Smooth muscle cell (in vitro differentiated cells): ENCODE measurements around the gene AQP3. TPM values are rescaled to one million over a fixed set of nuclear protein-coding genes. Genes with fewer than 3 reads are reported as not detected.

Experiments used
- DNase-seq: peaks from one replicate; lab custom pipeline; 2025; ENCODE audit not compliant: unreplicated experiment; lab: John Stamatoyannopoulos, UW
- H2AFZ ChIP-seq: fragments of 200-600 bp; sonication (generic); 2 replicates; pipeline ENCODE4 v1.6.0; 2016; ENCODE audit warnings: antibody characterized with exemption, low read depth, mild to moderate bottlenecking
- H3F3A ChIP-seq: fragments of 200-600 bp; sonication (generic); 2 replicates; pipeline ENCODE4 v1.6.0; 2017; ENCODE audit warnings: antibody characterized with exemption, low read depth
- H3K27ac ChIP-seq: fragments of 200-600 bp; sonication (generic); 2 replicates; pipeline ENCODE4 v1.5.1; 2016; ENCODE audit warnings: low read depth, mild to moderate bottlenecking
- H3K27me3 ChIP-seq: fragments of 200-600 bp; sonication (generic); 2 replicates; pipeline ENCODE4 v1.6.1; 2016; ENCODE audit warnings: low read depth, mild to moderate bottlenecking
- H3K36me3 ChIP-seq: fragments of 200-600 bp; sonication (generic); 2 replicates; pipeline ENCODE4 v1.5.1; 2016; ENCODE audit warnings: low read depth
- H3K4me1 ChIP-seq: fragments of 200-600 bp; sonication (generic); 2 replicates; pipeline ENCODE4 v1.5.1; 2016; ENCODE audit warnings: low read depth
- H3K4me2 ChIP-seq: fragments of 200-600 bp; sonication (generic); 2 replicates; pipeline ENCODE4 v1.6.0; 2016; ENCODE audit warnings: mild to moderate bottlenecking
- H3K4me3 ChIP-seq: fragments of 200-600 bp; sonication (generic); 2 replicates; pipeline ENCODE4 v1.5.1; 2016; ENCODE audit warnings: mild to moderate bottlenecking
- H3K79me2 ChIP-seq: fragments of 200-600 bp; sonication (generic); 2 replicates; pipeline ENCODE4 v1.6.0; 2016; ENCODE audit warnings: low read depth, mild to moderate bottlenecking
- H3K9ac ChIP-seq: fragments of 200-600 bp; sonication (generic); 2 replicates; pipeline ENCODE4 v1.6.0; 2016; ENCODE audit warnings: low read depth
- H3K9me3 ChIP-seq: fragments of 200-600 bp; sonication (generic); replicated peaks from 2 replicates; pipeline ENCODE4 v1.5.1; 2016; ENCODE audit warnings: low read depth
- H4K20me1 ChIP-seq: fragments of 200-600 bp; sonication (generic); 2 replicates; pipeline ENCODE4 v1.6.0; 2016; ENCODE audit warnings: low read depth
- WGBS: methylation state at CpG from one replicate; pipeline ENCODE4 v1.1.7; 2016; ENCODE audit warnings: low lambda C conversion rate; 5-methylcytosine and 5-hydroxymethylcytosine counted together
- polyA plus RNA-seq: library from polyadenylated mRNA; unstranded; fragments of >200 nt; fragmentation: Nextera tagmentation; extraction: Ambion mirVana; gene quantifications from 2 replicates; pipeline ENCODE4 v1.2.1, GENCODE V29; 2016
- total RNA-seq: library from RNA; depleted of rRNA; stranded (reverse); fragments of >200 nt; gene quantifications from 2 replicates; pipeline ENCODE4 v1.2.3, GENCODE V29; 2014
- TF ChIP-seq, protein P1 (sequence below): fragments of 200-600 bp; sonication (generic); IDR thresholded peaks from 2 replicates; pipeline ENCODE4 v1.5.1; 2017; ENCODE audit warnings: borderline replicate concordance, mild to moderate bottlenecking, antibody characterized with exemption; ENCODE audit not compliant: insufficient read depth, poor library complexity, severe bottlenecking

The AQP3 gene
- total and polyA plus RNA-seq, 2 experiments from 2014 or later, result 20.9 to 30.8 TPM

DNA sequence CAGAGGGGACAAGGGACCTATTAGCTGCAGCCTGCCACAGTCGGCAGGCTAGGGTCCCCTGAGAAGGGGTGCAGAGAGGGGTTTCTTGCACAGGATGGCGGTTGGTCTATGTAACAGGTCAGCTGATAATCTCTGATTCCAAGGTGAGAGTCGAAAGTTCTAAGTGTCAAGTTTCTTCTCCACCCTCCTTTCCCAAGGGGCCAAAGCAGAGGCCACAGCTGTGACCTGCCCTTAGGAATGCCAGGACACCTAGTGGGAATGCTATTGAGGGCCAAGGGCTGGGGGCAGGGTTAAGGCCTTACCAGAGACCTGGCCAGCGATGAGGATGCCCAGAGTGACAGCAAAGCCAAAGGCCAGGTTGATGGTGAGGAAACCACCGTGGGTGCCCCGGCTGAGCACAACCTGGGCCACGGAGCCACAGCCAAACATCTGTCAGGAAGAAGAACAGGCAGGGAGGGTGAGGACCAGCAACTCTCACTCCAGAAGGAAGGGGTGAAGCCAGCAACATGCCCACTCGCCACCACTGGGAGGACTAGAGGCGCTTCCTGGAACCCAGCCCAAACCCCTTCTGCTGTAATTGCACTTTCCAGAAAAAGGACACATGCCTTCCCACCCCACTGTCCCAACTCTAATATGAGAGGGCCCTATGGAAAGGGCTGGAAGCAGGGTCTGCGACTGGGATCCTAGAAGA lies 3.8 kb downstream of the AQP3 start:
- Histone ChIP-seq H3K9me3 (no peaks in the 10 kb centered on the region), H3K4me2 (no peak overlapping the region), H3K27me3 (no peaks in the 10 kb centered on the region), H3K9ac (no peak overlapping the region), H3F3A (no peaks in the 10 kb centered on the region), H3K27ac (no peak overlapping the region), H3K4me3 (no peak overlapping the region), H3K4me1 (peaks cover 15% of the 10 kb centered on the region), H3K79me2 (no peaks in the 10 kb centered on the region), H4K20me1 (no peaks in the 10 kb centered on the region), H2AFZ (no peak overlapping the region), H3K36me3 (no peaks in the 10 kb centered on the region)
- WGBS, result 90% methylated on average over 10 of the region's 10 CpGs
- TF ChIP-seq, protein P1, sequence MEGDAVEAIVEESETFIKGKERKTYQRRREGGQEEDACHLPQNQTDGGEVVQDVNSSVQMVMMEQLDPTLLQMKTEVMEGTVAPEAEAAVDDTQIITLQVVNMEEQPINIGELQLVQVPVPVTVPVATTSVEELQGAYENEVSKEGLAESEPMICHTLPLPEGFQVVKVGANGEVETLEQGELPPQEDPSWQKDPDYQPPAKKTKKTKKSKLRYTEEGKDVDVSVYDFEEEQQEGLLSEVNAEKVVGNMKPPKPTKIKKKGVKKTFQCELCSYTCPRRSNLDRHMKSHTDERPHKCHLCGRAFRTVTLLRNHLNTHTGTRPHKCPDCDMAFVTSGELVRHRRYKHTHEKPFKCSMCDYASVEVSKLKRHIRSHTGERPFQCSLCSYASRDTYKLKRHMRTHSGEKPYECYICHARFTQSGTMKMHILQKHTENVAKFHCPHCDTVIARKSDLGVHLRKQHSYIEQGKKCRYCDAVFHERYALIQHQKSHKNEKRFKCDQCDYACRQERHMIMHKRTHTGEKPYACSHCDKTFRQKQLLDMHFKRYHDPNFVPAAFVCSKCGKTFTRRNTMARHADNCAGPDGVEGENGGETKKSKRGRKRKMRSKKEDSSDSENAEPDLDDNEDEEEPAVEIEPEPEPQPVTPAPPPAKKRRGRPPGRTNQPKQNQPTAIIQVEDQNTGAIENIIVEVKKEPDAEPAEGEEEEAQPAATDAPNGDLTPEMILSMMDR, result no peak
- DNase-seq, result no peak

GRCh38 chr9:33443047-33443446 lies 4.3 kb downstream of the AQP3 start:
- H3K4me3 ChIP-seq, result no peak overlapping the region
- no peaks in the 10 kb centered on the region for H3F3A ChIP-seq
- 82% methylated on average over 9 of the region's 9 CpGs for WGBS
- H3K9me3 ChIP-seq, result no peaks in the 10 kb centered on the region
- H3K27ac ChIP-seq, result no peak overlapping the region
- no peak overlapping the region for H3K4me2 ChIP-seq
- DNase-seq, result no peak
- H3K27me3 ChIP-seq, result no peaks in the 10 kb centered on the region
- no peak overlapping the region for H3K9ac ChIP-seq
- H3K4me1 ChIP-seq, result peaks cover 15% of the 10 kb centered on the region
- H3K36me3 ChIP-seq, result no peaks in the 10 kb centered on the region
- no peak overlapping the region for H2AFZ ChIP-seq
- TF ChIP-seq, protein P1, result no peak
- no peaks in the 10 kb centered on the region for H3K79me2 ChIP-seq
- H4K20me1 ChIP-seq, result no peaks in the 10 kb centered on the region

DNA sequence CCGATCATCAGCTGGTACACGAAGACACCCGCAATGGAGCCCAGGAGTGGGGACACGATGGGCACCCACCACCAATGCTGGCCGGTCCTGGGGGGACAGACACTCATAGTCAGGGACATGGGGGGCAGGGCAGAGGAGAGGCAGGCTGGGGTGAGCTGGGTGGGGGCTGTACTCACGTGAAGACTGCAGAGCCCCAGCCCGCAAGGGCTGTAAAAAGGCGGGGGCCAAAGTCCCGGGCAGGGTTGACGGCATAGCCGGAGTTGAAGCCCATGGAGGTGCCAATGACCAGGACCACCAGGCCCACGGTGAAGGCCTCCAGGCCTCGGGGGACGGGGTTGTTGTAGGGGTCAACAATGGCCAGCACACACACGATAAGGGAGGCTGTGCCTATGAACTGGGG lies 5.3 kb downstream of the AQP3 start:
- no peak overlapping the region for H3K27ac ChIP-seq
- no peaks in the 10 kb centered on the region for H3K9me3 ChIP-seq
- no peaks in the 10 kb centered on the region for H3K27me3 ChIP-seq
- H3K4me2 ChIP-seq, result no peak overlapping the region
- 96% methylated on average over 15 of the region's 15 CpGs for WGBS
- H3K4me3 ChIP-seq, result no peak overlapping the region
- H3K79me2 ChIP-seq, result no peaks in the 10 kb centered on the region
- H2AFZ ChIP-seq, result no peak overlapping the region
- no peaks in the 10 kb centered on the region for H3K36me3 ChIP-seq
- H4K20me1 ChIP-seq, result no peaks in the 10 kb centered on the region
- H3K9ac ChIP-seq, result no peak overlapping the region
- no peaks in the 10 kb centered on the region for H3F3A ChIP-seq
- peaks cover 15% of the 10 kb centered on the region for H3K4me1 ChIP-seq
- TF ChIP-seq, protein P1, result no peak
- DNase-seq, result no peak

- Histone ChIP-seq H2AFZ (no peak overlapping the region), H3K9ac (no peak overlapping the region), H3F3A (no peaks in the 10 kb centered on the region), H3K79me2 (no peaks in the 10 kb centered on the region), H3K36me3 (no peaks in the 10 kb centered on the region), H3K4me2 (no peak overlapping the region), H3K4me3 (no peak overlapping the region), H3K4me1 (peaks cover 13% of the 10 kb centered on the region), H3K27ac (no peak overlapping the region), H4K20me1 (no peaks in the 10 kb centered on the region), H3K27me3 (no peaks in the 10 kb centered on the region), H3K9me3 (no peaks in the 10 kb centered on the region)
- TF ChIP-seq, protein P1, result no peak
- no peak for DNase-seq
- WGBS, result 74% methylated on average over 1 of the region's 1 CpG
Observed at GRCh38 chr9:33440609-33441008, 6.8 kb downstream of the AQP3 start.
